CMK (cell line): ENCODE results near the gene NGFR.
A peak's percentile ranks its signal among the peaks of the same experiment; 100 is the strongest.

Source experiments
- DNase-seq: peaks from one replicate; pipeline ENCODE4 v3.0.0-alpha.2; 2010; ENCODE audit warnings: low read depth

Gene NGFR, protein sequence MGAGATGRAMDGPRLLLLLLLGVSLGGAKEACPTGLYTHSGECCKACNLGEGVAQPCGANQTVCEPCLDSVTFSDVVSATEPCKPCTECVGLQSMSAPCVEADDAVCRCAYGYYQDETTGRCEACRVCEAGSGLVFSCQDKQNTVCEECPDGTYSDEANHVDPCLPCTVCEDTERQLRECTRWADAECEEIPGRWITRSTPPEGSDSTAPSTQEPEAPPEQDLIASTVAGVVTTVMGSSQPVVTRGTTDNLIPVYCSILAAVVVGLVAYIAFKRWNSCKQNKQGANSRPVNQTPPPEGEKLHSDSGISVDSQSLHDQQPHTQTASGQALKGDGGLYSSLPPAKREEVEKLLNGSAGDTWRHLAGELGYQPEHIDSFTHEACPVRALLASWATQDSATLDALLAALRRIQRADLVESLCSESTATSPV

GRCh38 chr17:49494986-49495841, at the start of gene NGFR:
Gene NGFR (plus strand): TSS chr17:49495293. CDS start chr17:49495418, 125 bp downstream.
- peak; percentile 60 for DNase-seq

- no peak for DNase-seq
These were observed 49.5 kb upstream of the NGFR start for GRCh38 chr17:49445591-49445990.

DNA sequence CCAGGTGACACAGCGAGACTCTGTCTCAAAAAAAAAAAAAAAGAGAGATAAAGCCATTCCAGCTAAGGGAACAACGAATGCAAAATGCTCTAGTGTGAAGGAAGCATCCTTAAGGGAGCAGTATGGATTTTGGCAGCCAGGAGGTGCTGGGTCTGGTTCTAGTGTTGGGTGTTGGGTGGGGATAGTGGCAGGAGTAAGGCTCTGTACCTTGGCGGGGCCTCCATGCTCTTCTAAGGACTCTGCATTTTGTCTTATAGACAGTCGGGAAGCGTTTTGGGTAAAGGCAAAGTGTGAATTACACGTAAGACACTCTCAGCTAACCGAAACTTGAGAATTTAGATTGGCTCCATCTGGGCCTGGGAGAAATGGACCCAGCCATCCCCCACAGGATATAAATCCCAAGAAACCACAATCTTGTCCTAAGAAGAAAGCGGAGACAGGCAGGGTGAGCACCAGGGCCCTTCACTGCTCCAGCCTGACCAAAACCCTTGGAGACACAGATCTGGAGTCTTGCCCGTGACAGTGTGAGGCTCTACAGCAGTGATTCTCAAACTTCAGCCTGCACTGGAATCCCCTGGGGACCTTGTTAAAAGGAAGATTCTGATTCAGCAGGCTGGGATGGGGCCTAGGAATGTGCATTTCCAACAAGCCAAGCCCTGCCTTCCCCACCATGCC, 47.3 kb upstream of the NGFR start:
- DNase-seq: no peak

DNA sequence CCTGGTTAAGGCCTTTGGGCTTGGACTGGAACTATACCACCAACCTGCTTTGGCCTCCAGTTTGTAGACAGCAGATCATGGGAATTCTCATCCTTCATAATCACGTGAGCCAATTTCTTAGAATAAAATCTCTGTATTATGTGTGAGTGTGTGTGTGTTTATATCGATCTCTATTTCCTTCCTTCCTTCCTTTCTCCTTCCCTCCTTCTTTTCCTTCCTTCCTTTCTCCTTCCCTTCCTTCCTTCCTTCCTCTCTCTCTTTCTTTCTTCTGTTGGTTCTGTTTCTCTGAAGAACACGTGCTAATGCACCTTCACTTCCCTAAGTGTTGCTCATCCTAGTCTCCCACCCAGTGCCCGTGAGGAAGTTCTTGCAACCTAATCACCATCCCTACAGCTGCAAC, 44.9 kb upstream of the NGFR start:
- DNase-seq: no peak

- peak; percentile 30 for DNase-seq
These were observed 44.4 kb upstream of the NGFR start for GRCh38 chr17:49450735-49451134.

DNA sequence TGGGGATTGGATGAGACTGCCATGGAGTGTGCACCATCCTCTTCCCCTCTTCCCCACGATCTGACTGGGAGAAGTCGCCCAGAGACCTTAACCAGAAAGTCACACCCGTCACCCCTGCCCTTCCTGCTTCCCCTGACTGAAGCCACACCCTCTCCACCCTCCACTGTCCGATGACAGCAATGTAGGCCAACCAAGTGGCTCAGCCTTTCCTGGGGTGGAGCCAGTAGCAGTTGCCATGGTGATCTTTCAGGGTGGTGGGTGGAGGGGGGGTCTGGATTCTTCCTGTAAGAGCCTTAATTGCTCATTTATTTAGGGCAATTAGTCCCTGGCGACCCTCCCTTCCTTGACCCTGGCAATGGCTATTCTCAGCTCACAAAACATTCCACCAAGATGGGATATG, 42.9 kb upstream of the NGFR start:
- DNase-seq: peak; percentile 69

- DNase-seq: no peak
These were observed 42.4 kb upstream of the NGFR start for GRCh38 chr17:49452661-49453060.

- DNase-seq: no peak
These were observed 41.0 kb upstream of the NGFR start for GRCh38 chr17:49454050-49454449.

GRCh38 chr17:49455272-49455861, 39.7 kb upstream of the NGFR start:
- no peak for DNase-seq

- DNase-seq: no peak
These were observed 38.7 kb upstream of the NGFR start for GRCh38 chr17:49456183-49456965.

DNA sequence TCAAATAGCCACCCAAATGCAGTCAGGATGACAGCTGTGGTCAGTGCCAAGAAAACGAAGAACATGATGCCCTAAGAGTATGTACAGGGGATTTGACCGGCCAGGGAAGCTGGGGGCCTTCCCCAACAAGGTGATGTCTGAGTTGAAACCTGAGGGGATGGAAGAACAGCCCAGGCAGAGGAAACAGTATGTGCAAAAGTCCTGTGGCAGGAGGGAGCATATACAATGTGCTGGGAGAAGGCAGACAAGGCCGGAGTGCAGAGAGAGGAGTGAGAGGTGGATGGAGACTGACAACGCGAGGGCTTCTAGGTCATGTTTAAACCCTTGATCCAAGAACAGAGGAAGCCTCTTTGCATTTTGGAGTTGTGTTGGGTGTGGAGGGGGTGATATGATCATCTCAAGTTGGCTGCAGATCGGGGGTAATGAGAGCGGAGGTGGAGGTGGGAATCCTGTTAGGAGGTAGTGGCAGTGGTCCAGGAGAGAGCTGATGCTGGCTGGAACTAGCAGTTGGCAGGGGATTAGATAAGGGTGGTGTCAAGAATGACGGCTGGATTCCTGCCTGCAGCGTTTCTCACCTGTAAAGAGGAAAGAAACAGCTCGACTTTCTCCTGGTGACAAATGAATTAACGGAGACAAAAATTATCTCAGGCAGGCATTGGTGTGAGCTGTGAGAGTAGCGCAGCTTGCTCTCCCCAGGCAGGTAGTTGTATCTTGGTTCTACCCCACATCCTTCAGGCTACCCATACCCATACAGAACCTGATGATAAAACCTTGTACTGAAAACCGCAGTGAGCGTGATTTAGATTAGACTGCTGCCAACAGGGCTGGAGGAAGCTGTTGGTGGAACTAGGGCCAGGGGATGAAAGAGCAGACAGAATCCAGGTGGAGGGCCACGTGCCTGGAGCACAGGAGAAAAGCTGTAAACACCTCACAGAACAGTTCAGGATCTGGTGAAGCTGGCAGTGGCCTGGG, 37.2 kb upstream of the NGFR start:
- DNase-seq: no peak

DNA sequence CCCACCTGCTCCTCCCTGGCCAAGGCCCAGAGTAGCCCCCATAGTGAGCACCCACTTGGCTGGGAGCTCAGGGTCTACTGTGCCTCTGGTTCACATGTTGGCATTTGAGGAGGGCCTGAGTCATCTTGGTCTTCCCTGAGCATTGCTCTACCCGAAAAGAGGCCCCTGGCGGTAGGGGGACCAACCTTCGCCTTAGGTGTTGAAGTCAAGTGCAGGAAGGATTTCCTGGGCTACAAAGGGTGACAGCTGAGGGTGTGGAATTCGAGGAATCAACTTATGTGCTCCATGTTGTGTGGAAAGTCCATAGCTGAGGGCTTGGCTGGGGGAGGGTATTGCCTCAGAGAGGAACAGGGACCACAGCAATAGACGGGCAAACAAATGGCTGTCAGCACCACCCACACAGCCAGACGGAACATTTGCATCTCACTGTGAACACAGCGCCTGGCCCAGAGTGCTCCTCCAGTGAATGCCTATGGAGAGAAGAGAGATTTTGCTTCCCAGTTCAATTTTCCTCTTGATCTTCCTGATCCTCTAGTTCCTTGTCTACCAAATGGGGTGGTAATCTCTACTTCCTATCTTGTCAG, 35.6 kb upstream of the NGFR start:
- DNase-seq: no peak

DNA sequence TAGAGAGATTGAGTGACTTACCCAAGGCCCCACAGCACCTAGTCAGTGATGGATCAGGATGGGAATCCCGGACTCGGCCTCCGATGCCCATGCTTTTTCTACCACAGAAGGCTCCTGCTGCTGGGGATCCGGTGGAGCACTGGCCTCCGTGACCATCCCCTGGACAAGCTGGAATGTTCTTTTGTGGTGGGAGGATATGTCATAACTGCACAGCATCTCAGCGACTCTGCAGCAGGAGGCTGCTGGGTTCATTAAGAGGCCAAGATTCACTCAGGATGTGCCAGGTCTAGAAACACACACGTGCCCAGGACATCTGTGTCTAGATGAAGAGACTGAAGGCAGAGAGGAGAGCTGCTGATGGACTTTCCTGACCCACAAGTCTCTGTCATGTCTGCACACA, 34.7 kb upstream of the NGFR start:
- DNase-seq: no peak

DNA sequence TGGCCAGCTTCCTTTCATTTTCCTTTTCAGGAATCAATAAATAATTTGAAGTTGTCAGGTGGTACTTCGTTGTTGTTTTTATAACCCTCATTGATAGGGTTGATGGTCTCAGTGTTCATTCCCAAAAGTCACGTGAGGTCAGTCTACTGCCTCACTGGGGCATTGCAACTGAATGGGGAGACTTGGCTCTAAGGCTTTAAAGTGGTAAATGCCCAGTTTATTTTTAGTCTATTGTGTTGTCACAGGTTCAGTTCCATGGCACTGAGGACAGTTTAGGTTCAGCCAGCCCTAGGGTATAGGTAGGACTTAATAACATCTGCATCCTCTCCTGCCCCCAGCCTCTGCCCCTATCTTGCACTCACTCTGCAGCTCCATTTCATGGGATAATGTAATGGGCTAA, 33.5 kb upstream of the NGFR start:
- no peak for DNase-seq

DNA sequence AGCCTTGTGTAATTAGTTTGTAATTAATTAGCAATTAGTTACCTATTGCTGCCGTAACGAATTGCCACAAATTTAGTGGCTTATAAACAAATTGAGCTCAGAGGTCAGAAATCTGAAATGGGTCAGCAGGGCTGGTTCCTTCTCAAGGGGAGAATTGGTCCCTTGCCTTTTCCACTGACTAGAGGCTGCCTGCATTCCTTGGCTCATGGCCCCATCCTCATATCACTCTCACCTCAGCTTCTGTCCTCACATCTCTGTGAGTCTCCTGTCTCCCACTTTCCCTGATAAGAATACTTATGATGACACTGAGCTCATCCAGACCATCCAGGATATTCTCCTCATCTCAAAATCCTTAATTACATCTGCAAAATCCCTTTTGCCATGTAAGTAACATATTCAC, 31.0 kb upstream of the NGFR start:
- DNase-seq: no peak

- no peak for DNase-seq
These were observed 29.7 kb upstream of the NGFR start for GRCh38 chr17:49465331-49465903.

DNA sequence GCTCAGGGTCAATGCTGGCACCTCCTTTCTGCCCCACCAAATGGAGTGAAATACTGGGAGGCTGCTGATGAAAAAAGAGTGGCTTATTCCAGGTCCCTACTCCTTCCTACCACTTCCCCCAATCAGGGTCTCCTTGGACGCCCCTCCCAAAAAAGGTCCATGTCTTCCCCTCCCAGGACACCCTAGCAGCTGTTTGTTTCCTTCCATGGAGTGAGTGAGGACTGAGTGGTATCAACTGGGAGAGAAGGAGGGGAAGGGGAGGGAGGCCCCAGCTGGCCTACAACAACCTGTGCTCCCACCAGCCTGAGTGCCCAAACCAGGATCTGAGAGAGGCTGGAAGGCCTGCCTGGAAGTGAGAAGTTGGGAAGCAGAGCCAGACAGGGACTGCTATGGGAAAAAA, 28.7 kb upstream of the NGFR start:
- DNase-seq: no peak

DNA sequence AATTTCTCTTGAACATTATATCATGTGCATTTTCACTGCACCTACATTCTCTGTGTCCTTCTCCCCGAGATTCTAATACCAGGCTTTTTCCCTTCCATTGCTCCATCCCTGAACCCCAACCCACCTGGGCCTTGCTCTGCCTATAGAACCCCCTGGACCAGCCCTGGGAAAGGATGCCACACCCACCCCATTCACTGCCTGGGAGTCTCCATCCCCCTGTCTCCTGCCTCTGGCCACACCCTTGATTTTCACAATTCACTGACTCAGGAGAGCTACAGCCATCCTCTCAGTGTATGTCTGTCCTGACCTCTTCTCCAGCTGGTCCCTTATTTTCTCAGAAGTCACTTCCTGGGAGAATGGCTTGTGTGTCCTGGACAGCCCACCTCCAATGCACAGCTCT, 27.9 kb upstream of the NGFR start:
- no peak for DNase-seq

GRCh38 chr17:49468811-49469385, 26.2 kb upstream of the NGFR start:
- DNase-seq: no peak
